OCI-LY3 (cell line): ENCODE results near the gene STAT6.

Experiments used
- EZH2phosphoT487 ChIP-seq: fragments of 200-600 bp; shearing (Covaris generic); IDR thresholded peaks from 2 replicates; pipeline ENCODE4 v1.6.1; 2018; ENCODE audit warnings: antibody characterized with exemption, mixed run types, low read depth
- TF ChIP-seq, protein P1 (sequence below): fragments of 200-600, 300-600 bp; sonication (generic); IDR thresholded peaks from 2 replicates; pipeline ENCODE4 v1.5.1; 2014; ENCODE audit warnings: antibody characterized with exemption, low read length, low read depth

DNA sequence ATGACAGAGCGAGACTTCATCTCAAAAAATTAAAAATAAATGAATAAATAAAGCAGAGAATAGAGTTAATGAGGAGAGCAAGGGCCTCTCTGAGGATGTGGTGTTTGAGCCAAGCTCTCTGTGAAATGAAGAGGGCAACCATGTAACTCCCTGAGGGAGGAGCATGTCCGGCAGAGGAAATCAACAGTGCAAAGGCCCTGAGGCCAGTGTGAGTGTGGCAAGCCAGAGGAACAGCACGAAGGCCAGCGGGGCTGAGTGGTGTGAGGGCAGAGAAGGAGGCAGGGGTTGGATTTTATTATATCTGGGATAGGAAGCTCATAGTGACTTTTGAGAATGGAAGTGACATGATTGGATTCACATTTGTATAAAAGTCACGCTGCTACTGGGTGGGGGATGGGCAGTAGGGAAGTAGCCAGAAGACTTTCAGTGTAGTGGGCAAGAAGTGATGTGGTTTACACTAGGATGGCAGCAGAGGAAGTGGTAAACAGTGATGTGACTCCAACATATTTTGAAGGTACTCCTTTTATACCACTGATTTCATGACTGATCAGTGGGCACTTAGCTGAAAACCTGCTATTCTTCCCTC, 46.5 kb upstream of the STAT6 start:
- TF ChIP-seq, protein P1, sequence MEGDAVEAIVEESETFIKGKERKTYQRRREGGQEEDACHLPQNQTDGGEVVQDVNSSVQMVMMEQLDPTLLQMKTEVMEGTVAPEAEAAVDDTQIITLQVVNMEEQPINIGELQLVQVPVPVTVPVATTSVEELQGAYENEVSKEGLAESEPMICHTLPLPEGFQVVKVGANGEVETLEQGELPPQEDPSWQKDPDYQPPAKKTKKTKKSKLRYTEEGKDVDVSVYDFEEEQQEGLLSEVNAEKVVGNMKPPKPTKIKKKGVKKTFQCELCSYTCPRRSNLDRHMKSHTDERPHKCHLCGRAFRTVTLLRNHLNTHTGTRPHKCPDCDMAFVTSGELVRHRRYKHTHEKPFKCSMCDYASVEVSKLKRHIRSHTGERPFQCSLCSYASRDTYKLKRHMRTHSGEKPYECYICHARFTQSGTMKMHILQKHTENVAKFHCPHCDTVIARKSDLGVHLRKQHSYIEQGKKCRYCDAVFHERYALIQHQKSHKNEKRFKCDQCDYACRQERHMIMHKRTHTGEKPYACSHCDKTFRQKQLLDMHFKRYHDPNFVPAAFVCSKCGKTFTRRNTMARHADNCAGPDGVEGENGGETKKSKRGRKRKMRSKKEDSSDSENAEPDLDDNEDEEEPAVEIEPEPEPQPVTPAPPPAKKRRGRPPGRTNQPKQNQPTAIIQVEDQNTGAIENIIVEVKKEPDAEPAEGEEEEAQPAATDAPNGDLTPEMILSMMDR = no peak
- TF ChIP-seq EZH2phosphoT487 = no peak
